Neural progenitor cell (in vitro differentiated cells): Measurements from ENCODE around the gene ANKRD34A. TPM values are rescaled to one million over a fixed set of nuclear protein-coding genes. Genes with fewer than 3 reads are reported as not detected.
A peak's percentile ranks its signal among the peaks of the same experiment; 100 is the strongest.

Experiments
- DNase-seq: peaks from one replicate; pipeline ENCODE4 v3.0.0-alpha.2; 2016; ENCODE audit warnings: low spot score
- H2AFZ ChIP-seq: fragments of 200-600 bp; sonication (generic); replicated peaks from 2 replicates; pipeline ENCODE4 v1.6.1; 2016; ENCODE audit warnings: antibody characterized with exemption
- H3F3A ChIP-seq: fragments of 200-600 bp; sonication (generic); 2 replicates; pipeline ENCODE4 v1.6.1; 2016; ENCODE audit warnings: antibody characterized with exemption, low read depth
- H3K27ac ChIP-seq: fragments of 200-600 bp; sonication (generic); 2 replicates; pipeline ENCODE4 v1.5.1; 2016; ENCODE audit warnings: mild to moderate bottlenecking
- H3K27me3 ChIP-seq: fragments of 200-600 bp; sonication (generic); 2 replicates; pipeline ENCODE4 v1.6.1; 2016; ENCODE audit warnings: mild to moderate bottlenecking, moderate library complexity
- H3K36me3 ChIP-seq: fragments of 200-600 bp; sonication (generic); 2 replicates; pipeline ENCODE4 v1.5.1; 2016
- H3K4me1 ChIP-seq: fragments of 200-600 bp; sonication (generic); 2 replicates; pipeline ENCODE4 v1.6.1; 2016; ENCODE audit warnings: mixed run types
- H3K4me2 ChIP-seq: fragments of 200-600 bp; sonication (generic); 2 replicates; pipeline ENCODE4 v1.6.1; 2016
- H3K4me3 ChIP-seq: fragments of 200-600 bp; sonication (generic); 2 replicates; pipeline ENCODE4 v1.5.1; 2016
- H3K79me2 ChIP-seq: fragments of 200-600 bp; sonication (generic); 2 replicates; pipeline ENCODE4 v1.6.1; 2016; ENCODE audit warnings: low read depth
- H3K9ac ChIP-seq: fragments of 200-600 bp; sonication (generic); 2 replicates; pipeline ENCODE4 v1.6.1; 2016
- H3K9me3 ChIP-seq: fragments of 200-600 bp; sonication (generic); 2 replicates; pipeline ENCODE4 v1.5.1; 2016; ENCODE audit warnings: low read depth
- H4K20me1 ChIP-seq: fragments of 200-600 bp; sonication (generic); 2 replicates; pipeline ENCODE4 v1.6.1; 2016; ENCODE audit warnings: low read depth
- H3K27ac Mint-ChIP-seq: 3 replicates; pipeline ENCODE4 v1.8.0; 2021; ENCODE audit warnings: mixed read lengths
- H3K27me3 Mint-ChIP-seq: 2 replicates; pipeline ENCODE4 v1.8.0; 2022; ENCODE audit warnings: low read depth, mild to moderate bottlenecking, inconsistent platforms, moderate library complexity, mixed read lengths; ENCODE audit not compliant: insufficient read depth
- H3K36me3 Mint-ChIP-seq: 3 replicates; pipeline ENCODE4 v1.8.0; 2021; ENCODE audit warnings: mixed read lengths
- H3K4me1 Mint-ChIP-seq: 3 replicates; pipeline ENCODE4 v1.8.0; 2021; ENCODE audit warnings: mixed read lengths
- H3K4me3 Mint-ChIP-seq: 3 replicates; pipeline ENCODE4 v1.8.0; 2021; ENCODE audit warnings: mild to moderate bottlenecking, moderate library complexity, mixed read lengths
- H3K9me3 Mint-ChIP-seq: 3 replicates; pipeline ENCODE4 v1.8.0; 2020; ENCODE audit warnings: mixed read lengths
- CTCF ChIP-seq: fragments of 200-600 bp; sonication (generic); IDR thresholded peaks from 2 replicates; pipeline ENCODE4 v1.5.1; 2017; ENCODE audit warnings: antibody characterized with exemption, mild to moderate bottlenecking
- EZH2 ChIP-seq: fragments of 200-600 bp; sonication (generic); IDR thresholded peaks from 2 replicates; pipeline ENCODE4 v1.6.1; 2017; ENCODE audit warnings: antibody characterized with exemption, mild to moderate bottlenecking, moderate library complexity
- EZH2phosphoT487 ChIP-seq: fragments of 200-600 bp; sonication (generic); IDR thresholded peaks from 2 replicates; pipeline ENCODE4 v1.6.1; 2017; ENCODE audit warnings: antibody characterized with exemption
- total RNA-seq: library from RNA; depleted of rRNA; stranded (reverse); fragments of >200 nt; gene quantifications from 2 replicates; pipeline ENCODE4 v1.2.3, GENCODE V29; 2015; ENCODE audit warnings: low replicate concordance

Gene ANKRD34A
- total RNA-seq, 1 donor from 2014 or later: 0.06 TPM

GRCh38 chr1:145961109-145961424 is 3.3 kb downstream of the ANKRD34A start:
- Mint-ChIP-seq H3K27ac (peak overlapping the region; percentile 90), H3K9me3 (no peaks in the 10 kb centered on the region), H3K36me3 (no peaks in the 10 kb centered on the region), H3K27me3 (peaks cover 22% of the 10 kb centered on the region), H3K4me3 (peak overlapping the region; percentile 96), H3K4me1 (peaks cover 63% of the 10 kb centered on the region)
- Histone ChIP-seq H4K20me1 (no peaks in the 10 kb centered on the region), H3K4me3 (peak overlapping the region; percentile 79), H3K27me3 (peaks cover 84% of the 10 kb centered on the region), H3K9me3 (no peaks in the 10 kb centered on the region), H3K4me1 (peaks cover 36% of the 10 kb centered on the region), H3K27ac (no peak overlapping the region), H3K36me3 (no peaks in the 10 kb centered on the region), H2AFZ (peak overlapping the region; percentile 79), H3K9ac (no peak overlapping the region), H3K79me2 (no peaks in the 10 kb centered on the region), H3F3A (peaks cover 26% of the 10 kb centered on the region), H3K4me2 (peak overlapping the region; percentile 87)
- DNase-seq: no peak
- TF ChIP-seq EZH2phosphoT487 (no peak), EZH2 (no peak), CTCF (no peak)

- Histone ChIP-seq H4K20me1 (no peaks in the 10 kb centered on the region), H3K9ac (no peak overlapping the region), H3K36me3 (no peaks in the 10 kb centered on the region), H2AFZ (peak overlapping the region; percentile 79), H3K4me3 (peak overlapping the region; percentile 79), H3K79me2 (no peaks in the 10 kb centered on the region), H3F3A (peaks cover 26% of the 10 kb centered on the region), H3K27me3 (peaks cover 88% of the 10 kb centered on the region), H3K4me2 (peak overlapping the region; percentile 87), H3K9me3 (no peaks in the 10 kb centered on the region), H3K4me1 (peaks cover 36% of the 10 kb centered on the region), H3K27ac (no peak overlapping the region)
- Mint-ChIP-seq H3K27me3 (peaks cover 22% of the 10 kb centered on the region), H3K36me3 (no peaks in the 10 kb centered on the region), H3K4me3 (peak overlapping the region; percentile 96), H3K27ac (peak overlapping the region; percentile 90), H3K4me1 (peaks cover 67% of the 10 kb centered on the region), H3K9me3 (no peaks in the 10 kb centered on the region)
- TF ChIP-seq EZH2 (no peak), EZH2phosphoT487 (no peak), CTCF (peak; percentile 33)
- peak; percentile 90 for DNase-seq
Measured at GRCh38 chr1:145960468-145961108, 3.8 kb downstream of the ANKRD34A start.

GRCh38 chr1:145959957-145960467 is 4.4 kb downstream of the ANKRD34A start:
- Histone ChIP-seq H3K4me2 (peak overlapping the region; percentile 87), H3K9me3 (no peaks in the 10 kb centered on the region), H3K79me2 (no peaks in the 10 kb centered on the region), H3K9ac (no peak overlapping the region), H3K27me3 (peaks cover 90% of the 10 kb centered on the region), H2AFZ (peak overlapping the region; percentile 79), H4K20me1 (no peaks in the 10 kb centered on the region), H3F3A (peaks cover 26% of the 10 kb centered on the region), H3K4me3 (peak overlapping the region; percentile 79), H3K36me3 (no peaks in the 10 kb centered on the region), H3K27ac (no peak overlapping the region), H3K4me1 (peaks cover 34% of the 10 kb centered on the region)
- H3K9me3 Mint-ChIP-seq: no peaks in the 10 kb centered on the region
- peaks cover 22% of the 10 kb centered on the region for H3K27me3 Mint-ChIP-seq
- DNase-seq: no peak
- H3K4me3 Mint-ChIP-seq: peak overlapping the region; percentile 96
- peaks cover 71% of the 10 kb centered on the region for H3K4me1 Mint-ChIP-seq
- no peaks in the 10 kb centered on the region for H3K36me3 Mint-ChIP-seq
- TF ChIP-seq EZH2phosphoT487: peak; percentile 9
- TF ChIP-seq CTCF: no peak
- H3K27ac Mint-ChIP-seq: no peak overlapping the region
